Activated gamma-delta T cell treated with anti-CD3 and anti-CD28 coated beads, Interleukin-2, amount 50 U/mL, for 16 hours (primary cell): ENCODE measurements around the gene DZIP1.
"Not testable (repeated sequence)": the region's sequence is repeated elsewhere in the genome, so short reads cannot be mapped to it uniquely, and the experiment has no call there.

Experiments
- DNase-seq: peaks from one replicate; pipeline ENCODE4 v3.0.0-alpha.2; 2020; ENCODE audit warnings: low read depth

Gene DZIP1

GRCh38 chr13:95644601-95645052 lies at the start of gene DZIP1:
DZIP1 (minus strand) TSS chr13:95644706; CDS start chr13:95642029, 2,677 bp downstream.
- no peak for DNase-seq

GRCh38 chr13:95690986-95691385 lies 46.5 kb upstream of the DZIP1 start:
- not testable (repeated sequence) for DNase-seq

GRCh38 chr13:95689582-95689926 lies 45.0 kb upstream of the DZIP1 start:
- no peak for DNase-seq

GRCh38 chr13:95684960-95685359 lies 40.5 kb upstream of the DZIP1 start:
- DNase-seq, result not testable (repeated sequence)

GRCh38 chr13:95684418-95684817 lies 39.9 kb upstream of the DZIP1 start:
- no peak for DNase-seq

GRCh38 chr13:95679722-95680121 lies 35.2 kb upstream of the DZIP1 start:
- DNase-seq, result no peak

- no peak for DNase-seq
These were observed 34.5 kb upstream of the DZIP1 start for GRCh38 chr13:95678967-95679366.

GRCh38 chr13:95677564-95678266 lies 33.2 kb upstream of the DZIP1 start:
- DNase-seq, result no peak

GRCh38 chr13:95676762-95677563 lies 32.5 kb upstream of the DZIP1 start, which contains the start of gene DNAJC3:
DNAJC3 (plus strand) TSS chr13:95677139; CDS start chr13:95677256, 117 bp downstream.
- DNase-seq, result peak; percentile 97

- no peak for DNase-seq
These were observed 31.7 kb upstream of the DZIP1 start for GRCh38 chr13:95676105-95676761.

GRCh38 chr13:95671597-95671996 lies 27.1 kb upstream of the DZIP1 start:
- no peak for DNase-seq

GRCh38 chr13:95667235-95667634 lies 22.7 kb upstream of the DZIP1 start:
- not testable (repeated sequence) for DNase-seq

- DNase-seq, result no peak
These were observed 16.6 kb upstream of the DZIP1 start for GRCh38 chr13:95660981-95661581.

GRCh38 chr13:95659500-95659899 lies 15.0 kb upstream of the DZIP1 start:
- DNase-seq, result no peak

- no peak for DNase-seq
These were observed 12.0 kb upstream of the DZIP1 start for GRCh38 chr13:95656386-95657015.

GRCh38 chr13:95652821-95653220 lies 8.3 kb upstream of the DZIP1 start:
- no peak for DNase-seq

GRCh38 chr13:95652244-95652764 lies 7.8 kb upstream of the DZIP1 start:
- no peak for DNase-seq

- DNase-seq, result no peak
These were observed 6.2 kb upstream of the DZIP1 start for GRCh38 chr13:95650696-95651095.

- DNase-seq, result no peak
These were observed 2.8 kb upstream of the DZIP1 start for GRCh38 chr13:95647321-95647720.

- DNase-seq, result no peak
These were observed 439 bp downstream of the DZIP1 start for GRCh38 chr13:95643936-95644598.

- DNase-seq, result no peak
These were observed 953 bp downstream of the DZIP1 start for GRCh38 chr13:95643571-95643935.
